H1 (cell line): ENCODE results near the gene MRI1. TPM values are rescaled to one million over a fixed set of nuclear protein-coding genes. Genes with fewer than 3 reads are reported as not detected.

ENCODE experiments used
- CTCF ChIA-PET: fragments of 300-600 bp; sonication (Branson Sonifier 250); formaldehyde crosslinking; loops from one replicate; lab custom pipeline; 2021; ENCODE audit not compliant: partially characterized antibody; lab: Charles Lee
- POLR2A ChIA-PET: fragments of 300-600 bp; sonication (Branson Sonifier 250); formaldehyde crosslinking; loops from one replicate; lab custom pipeline; 2021; ENCODE audit warnings: inconsistent platforms; ENCODE audit not compliant: partially characterized antibody; lab: Charles Lee
- DNase-seq, 2 experiments: peaks; one replicate each; pipeline versions ENCODE4 v3.0.0 to v3.0.0-alpha.2; 2010 to 2022; ENCODE audit warnings: low spot score in 2 of 2, low read depth in 1 of 2, mixed read lengths in 1 of 2
- FAIRE-seq: peaks from 2 replicates; lab custom pipeline; 2011; peaks lifted over from hg19 to GRCh38; lab: Jason Lieb, UNC
- H2AFZ ChIP-seq: 2 replicates; pipeline ENCODE4 v1.8.1; 2012; ENCODE audit warnings: low read length, inconsistent platforms
- H2AK5ac ChIP-seq: 2 replicates; pipeline ENCODE4 v1.6.1; 2013; ENCODE audit warnings: low read depth, low read length
- H2BK120ac ChIP-seq: replicated peaks from 2 replicates; pipeline ENCODE3; 2013; ENCODE audit warnings: low read depth, low read length, inconsistent platforms
- H2BK12ac ChIP-seq: 2 replicates; pipeline ENCODE4 v1.6.1; 2013; ENCODE audit warnings: low read depth, low read length
- H2BK15ac ChIP-seq: 2 replicates; pipeline ENCODE4 v1.6.1; 2013; ENCODE audit warnings: low read length
- H2BK20ac ChIP-seq: 2 replicates; pipeline ENCODE4 v1.6.1; 2013; ENCODE audit warnings: low read length
- H2BK5ac ChIP-seq: 2 replicates; pipeline ENCODE4 v1.6.1; 2013; ENCODE audit warnings: low read depth, low read length
- H3K14ac ChIP-seq: 2 replicates; pipeline ENCODE4 v1.6.1; 2013; ENCODE audit warnings: inconsistent platforms; ENCODE audit not compliant: insufficient read length
- H3K18ac ChIP-seq: 2 replicates; pipeline ENCODE4 v1.6.1; 2013; ENCODE audit warnings: low read length; ENCODE audit errors: extremely low read depth
- H3K23ac ChIP-seq: 2 replicates; pipeline ENCODE4 v1.6.1; 2013; ENCODE audit warnings: inconsistent platforms; ENCODE audit not compliant: insufficient read length
- H3K23me2 ChIP-seq: 2 replicates; pipeline ENCODE4 v1.6.1; 2013; ENCODE audit warnings: low read depth, low read length
- H3K27ac ChIP-seq: 2 replicates; pipeline ENCODE4 v1.6.1; 2011; ENCODE audit warnings: low read depth, low read length, inconsistent platforms
- H3K27me3 ChIP-seq, 4 experiments: replicated peaks in 1 of 4; 1 replicate in 1 of 4; 2 replicates in 3 of 4; pipeline versions ENCODE4 v1.6.1 to v1.8.1; 2011 to 2013; ENCODE audit warnings: low read length in 3 of 4, mild to moderate bottlenecking in 3 of 4, inconsistent platforms in 2 of 4, mixed read lengths in 2 of 4, moderate library complexity in 1 of 4; ENCODE audit not compliant: control insufficient read depth in 3 of 4, insufficient read depth in 3 of 4; ENCODE audit errors: extremely low read depth in 1 of 4
- H3K36me3 ChIP-seq, 4 experiments: 2 replicates each; pipeline versions ENCODE4 v1.6.1 to v1.8.1; 2011 to 2013; ENCODE audit warnings: mild to moderate bottlenecking in 4 of 4, low read length in 3 of 4, moderate library complexity in 2 of 4, control low read depth in 1 of 4, inconsistent platforms in 1 of 4; ENCODE audit not compliant: insufficient read depth in 4 of 4, control insufficient read depth in 2 of 4
- H3K4ac ChIP-seq: replicated peaks from 2 replicates; pipeline ENCODE3; 2013; ENCODE audit warnings: low read length, low read depth, mixed read lengths, inconsistent platforms; ENCODE audit not compliant: insufficient read length
- H3K4me1 ChIP-seq, 4 experiments: replicated peaks in 1 of 4; 1 replicate in 1 of 4; 2 replicates in 3 of 4; pipeline versions ENCODE4 v1.6.1 to v1.8.1; 2011 to 2013; ENCODE audit warnings: low read length in 3 of 4, inconsistent platforms in 2 of 4, mixed read lengths in 1 of 4; ENCODE audit not compliant: insufficient read depth in 4 of 4, control insufficient read depth in 3 of 4
- H3K4me2 ChIP-seq, 2 experiments: 2 replicates each; pipeline versions ENCODE4 v1.6.1 to v1.8.1; 2011 to 2013; ENCODE audit warnings: low read depth in 2 of 2, low read length in 2 of 2, control low read depth in 1 of 2, inconsistent platforms in 1 of 2, mild to moderate bottlenecking in 1 of 2; ENCODE audit not compliant: insufficient read depth in 1 of 2
- H3K4me3 ChIP-seq, 4 experiments: fragments of 200-600, 300-600 bp in 1 of 4; sonication (generic), shearing (Covaris generic), sonication (Bioruptor Twin) in 1 of 4; 2 replicates each; pipeline versions ENCODE4 v1.5.1 to v1.8.1; 2011 to 2016; ENCODE audit warnings: low read length in 4 of 4, low read depth in 3 of 4, control low read depth in 2 of 4, inconsistent platforms in 2 of 4, mild to moderate bottlenecking in 2 of 4, mixed read lengths in 1 of 4, moderate library complexity in 1 of 4; ENCODE audit not compliant: insufficient read depth in 2 of 4; ENCODE audit errors: extremely low read depth in 1 of 4
- H3K56ac ChIP-seq: replicated peaks from 2 replicates; pipeline ENCODE3; 2013; ENCODE audit warnings: low read depth, mild to moderate bottlenecking, mixed read lengths, low read length, inconsistent platforms; ENCODE audit not compliant: insufficient read length
- H3K79me1 ChIP-seq: 2 replicates; pipeline ENCODE4 v1.6.1; 2013; ENCODE audit warnings: low read depth, low read length, control low read depth
- H3K79me2 ChIP-seq, 2 experiments: 2 replicates each; pipeline versions ENCODE4 v1.6.1 to v1.8.1; 2012 to 2013; ENCODE audit warnings: low read length in 2 of 2, mild to moderate bottlenecking in 2 of 2, inconsistent platforms in 1 of 2; ENCODE audit not compliant: insufficient read depth in 2 of 2, control insufficient read depth in 1 of 2
- H3K9ac ChIP-seq, 4 experiments: replicated peaks in 1 of 4; 1 replicate in 1 of 4; 2 replicates in 3 of 4; pipeline versions ENCODE4 v1.6.1 to v1.8.1; 2011 to 2013; ENCODE audit warnings: low read depth in 3 of 4, low read length in 3 of 4, control low read depth in 2 of 4, mild to moderate bottlenecking in 2 of 4, moderate library complexity in 2 of 4, inconsistent platforms in 1 of 4; ENCODE audit errors: extremely low read depth in 1 of 4
- H3K9me3 ChIP-seq, 2 experiments: 2 replicates each; pipeline versions ENCODE4 v1.6.1 to v1.8.1; 2012 to 2013; ENCODE audit warnings: mild to moderate bottlenecking in 2 of 2, moderate library complexity in 2 of 2, control low read depth in 1 of 2, inconsistent platforms in 1 of 2, low read depth in 1 of 2, low read length in 1 of 2, mixed read lengths in 1 of 2; ENCODE audit not compliant: insufficient read depth in 2 of 2
- H4K20me1 ChIP-seq, 2 experiments: replicated peaks in 1 of 2; 2 replicates each; pipeline versions ENCODE3 to v1.8.1; 2011 to 2013; ENCODE audit warnings: inconsistent platforms in 2 of 2, low read length in 2 of 2, mild to moderate bottlenecking in 1 of 2; ENCODE audit not compliant: insufficient read depth in 2 of 2, control insufficient read depth in 1 of 2
- H4K5ac ChIP-seq: 2 replicates; pipeline ENCODE4 v1.6.1; 2013; ENCODE audit warnings: low read length, low read depth, mixed read lengths, inconsistent platforms; ENCODE audit not compliant: insufficient read length
- H4K8ac ChIP-seq: 2 replicates; pipeline ENCODE4 v1.8.0; 2013; ENCODE audit warnings: mild to moderate bottlenecking, moderate library complexity, low read length, inconsistent platforms; ENCODE audit not compliant: insufficient read depth; ENCODE audit errors: extremely low read depth
- H4K91ac ChIP-seq: replicated peaks from 2 replicates; pipeline ENCODE3; 2013; ENCODE audit warnings: low read length, mixed read lengths, inconsistent platforms; ENCODE audit not compliant: insufficient read length
- HDAC6 ChIP-seq: IDR thresholded peaks from one replicate; pipeline ENCODE4 v1.7.1; 2012; ENCODE audit warnings: low read depth, mild to moderate bottlenecking, inconsistent platforms, low read length, moderate library complexity
- RBBP5 ChIP-seq: IDR thresholded peaks from 2 replicates; pipeline ENCODE4 v1.7.1; 2012; ENCODE audit warnings: low read depth, mild to moderate bottlenecking, inconsistent platforms, low read length, moderate library complexity, borderline replicate concordance
- WGBS, 2 experiments: shearing (Covaris generic) in 1 of 2; methylation state at CpG; one replicate each; pipeline versions ENCODE4 v1.1.6 to v1.1.7; 2013 to 2015; ENCODE audit warnings: low lambda C conversion rate in 2 of 2, mixed read lengths in 2 of 2, inconsistent platforms in 1 of 2, low coverage in 1 of 2, missing lambda C conversion rate in 1 of 2; ENCODE audit not compliant: insufficient replicate concordance in 2 of 2, insufficient coverage in 1 of 2, insufficient read length in 1 of 2; ENCODE audit errors: extremely low coverage in 1 of 2, missing lambda C conversion rate in 1 of 2; 5-methylcytosine and 5-hydroxymethylcytosine counted together
- polyA plus RNA-seq, 7 experiments: library from polyadenylated mRNA; depleted of rRNA in 3 of 7; stranded (reverse) in 5 of 7; unstranded in 2 of 7; fragments of >200 nt in 5 of 7; fragments of 200-250 nt in 2 of 7; gene quantifications; 1 replicate in 5 of 7; 2 replicates in 1 of 7; 4 replicates in 1 of 7; pipeline versions ENCODE4 v1.2.1 to v1.2.3, GENCODE V29; 2011 to 2013; ENCODE audit warnings: missing spikeins in 2 of 7, mixed read lengths in 2 of 7
- total RNA-seq: library from RNA; stranded (reverse); fragmentation: NEBNext Ultra II Directional; extraction: Animal tissue kit (Norgen Biotek cat#: 25700); gene quantifications from 2 replicates; pipeline ENCODE4 v1.2.1, GENCODE V29; 2021

MRI1 gene
- total and polyA plus RNA-seq, 2 of the 8 experiments (the other 6 are each of a cell fraction or from before 2014, with no cell fraction given): 24.5 to 29.5 TPM

GRCh38 chr19:13751436-13751835 is 12.9 kb upstream of the MRI1 start:
- peaks cover 6 to 23% (median 10%) of the 10 kb centered on the region in 4 experiments; a peak in 6 of 8 replicates for H3K36me3 ChIP-seq
- 95% methylated on average over 16 of the region's 16 CpGs; no CpG with 5 or more reads in 1 of the 2 experiments for WGBS, 2 experiments
- no peak overlapping the region for H2BK5ac ChIP-seq
- no peak overlapping the region for H2AFZ ChIP-seq
- FAIRE-seq (no peak), DNase-seq (no peak)
- H4K20me1 ChIP-seq: peaks cover 0 to 4% of the 10 kb centered on the region in 2 experiments
- no peak overlapping the region for H3K9ac ChIP-seq
- H3K56ac ChIP-seq: no peak overlapping the region
- no peaks in the 10 kb centered on the region; a peak in 1 of 4 replicates for H3K9me3 ChIP-seq
- H3K79me1 ChIP-seq: peaks cover 2% of the 10 kb centered on the region; the same call in 1 of the 2 replicates
- no peak overlapping the region for H4K8ac ChIP-seq
- CTCF ChIA-PET: interaction anchor here (1.7 kb wide), 1 partner anchor 33 kb away, joined by 3 read pairs; no protein-coding TSS in a partner anchor
- H3K23ac ChIP-seq: no peak overlapping the region
- POLR2A ChIA-PET: no interaction called here
- no peak overlapping the region for H3K4me2 ChIP-seq
- no peak overlapping the region for H2AK5ac ChIP-seq
- H2BK120ac ChIP-seq: no peak overlapping the region
- H4K5ac ChIP-seq: no peak overlapping the region
- H3K27ac ChIP-seq: no peak overlapping the region
- no peak overlapping the region for H3K14ac ChIP-seq
- H4K91ac ChIP-seq: no peak overlapping the region
- no peak for TF ChIP-seq HDAC6
- TF ChIP-seq RBBP5: no peak
- no peak overlapping the region for H3K18ac ChIP-seq
- peaks cover 6% of the 10 kb centered on the region; the same call in 1 of the 2 replicates for H3K23me2 ChIP-seq
- H3K27me3 ChIP-seq: no peaks in the 10 kb centered on the region
- no peaks in the 10 kb centered on the region; a peak in 1 of 4 replicates for H3K79me2 ChIP-seq
- H3K4me3 ChIP-seq: no peak overlapping the region
- H2BK15ac ChIP-seq: no peak overlapping the region
- no peaks in the 10 kb centered on the region; a peak in 1 of 7 replicates for H3K4me1 ChIP-seq
- H2BK12ac ChIP-seq: no peak overlapping the region
- H3K4ac ChIP-seq: no peak overlapping the region
- H2BK20ac ChIP-seq: no peak overlapping the region
